Nephron progenitor cell (in vitro differentiated cells): Measurements from ENCODE around the gene MAPK8.

Experiments used
- DNase-seq: peaks from one replicate; pipeline ENCODE4 v3.0.0; 2021
- H3K27ac Mint-ChIP-seq: 2 replicates; pipeline ENCODE4 v1.8.0; 2021; ENCODE audit warnings: mild to moderate bottlenecking, moderate library complexity, mixed read lengths
- H3K27me3 Mint-ChIP-seq: 2 replicates; pipeline ENCODE4 v1.8.0; 2021; ENCODE audit warnings: mild to moderate bottlenecking, low read depth, mixed read lengths; ENCODE audit not compliant: poor library complexity
- H3K36me3 Mint-ChIP-seq: 2 replicates; pipeline ENCODE4 v1.8.0; 2021; ENCODE audit warnings: low read depth, mixed read lengths
- H3K4me1 Mint-ChIP-seq: 2 replicates; pipeline ENCODE4 v1.8.0; 2021; ENCODE audit warnings: mixed read lengths
- H3K4me3 Mint-ChIP-seq: 2 replicates; pipeline ENCODE4 v1.8.0; 2021; ENCODE audit warnings: mild to moderate bottlenecking, moderate library complexity, mixed read lengths
- H3K9me3 Mint-ChIP-seq: 2 replicates; pipeline ENCODE4 v1.8.0; 2021; ENCODE audit warnings: mild to moderate bottlenecking, moderate library complexity, mixed read lengths
- TF ChIP-seq, protein P1 (sequence below): fragments of 200-600 bp; sonication (generic); IDR thresholded peaks from 2 replicates; pipeline ENCODE4 v1.5.0; 2021; ENCODE audit warnings: antibody characterized with exemption

MAPK8 gene

DNA sequence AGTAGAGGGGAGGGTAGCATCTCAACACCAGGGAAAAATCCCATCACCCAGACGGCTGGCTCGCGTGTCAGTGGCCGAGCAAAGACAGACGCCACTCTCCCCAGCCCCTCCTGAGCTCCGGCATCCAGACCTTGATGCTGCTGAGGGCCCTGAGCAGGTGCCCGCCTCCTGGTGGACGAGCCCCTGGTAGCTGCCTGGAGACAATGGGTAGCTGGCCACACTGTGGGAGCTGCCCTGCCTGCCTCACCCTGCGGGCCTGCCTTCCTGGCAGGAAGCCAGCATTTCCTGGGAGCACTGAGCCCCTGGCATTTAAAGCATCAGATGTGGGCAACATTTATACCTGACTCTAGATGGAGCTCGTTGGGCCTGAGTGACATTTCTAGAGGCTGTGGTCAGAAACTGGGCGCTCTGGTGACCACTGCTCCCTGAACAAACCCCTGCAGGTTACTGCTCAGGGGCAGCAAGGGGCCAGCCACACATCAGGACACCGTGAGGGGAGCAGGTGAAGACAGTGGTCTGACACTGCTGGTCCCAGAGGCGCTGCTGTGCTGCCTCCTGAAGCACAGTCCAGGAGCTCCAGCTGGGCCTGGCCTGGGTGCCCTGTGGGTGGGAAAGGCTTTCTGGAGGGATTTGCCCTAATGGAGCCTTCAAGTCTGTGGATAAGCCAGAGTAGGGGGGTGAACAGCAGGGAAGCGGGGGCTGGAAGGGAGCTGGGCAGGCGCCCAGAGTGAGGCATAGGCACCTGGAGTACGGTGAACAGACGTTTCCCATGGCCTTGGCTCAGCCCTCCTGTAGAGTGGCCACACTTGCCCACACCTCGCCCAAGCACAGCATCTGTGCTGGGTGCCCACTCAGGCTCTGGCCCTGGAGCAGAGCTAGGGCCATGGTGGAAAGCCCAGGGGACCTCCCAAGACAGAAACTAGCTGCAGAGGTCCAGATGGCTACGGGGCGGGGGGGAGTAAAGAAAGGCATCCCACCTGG lies 138.7 kb downstream of the MAPK8 start:
- no peak for DNase-seq
- no peak overlapping the region for H3K27ac Mint-ChIP-seq

GRCh38 chr10:48445932-48446331 lies 139.5 kb downstream of the MAPK8 start:
- Mint-ChIP-seq H3K4me1 (peaks cover 17% of the 10 kb centered on the region), H3K27me3 (peaks cover 11% of the 10 kb centered on the region), H3K9me3 (no peaks in the 10 kb centered on the region), H3K36me3 (no peaks in the 10 kb centered on the region), H3K4me3 (no peak overlapping the region), H3K27ac (no peak overlapping the region)
- DNase-seq: no peak
- TF ChIP-seq, protein P1, sequence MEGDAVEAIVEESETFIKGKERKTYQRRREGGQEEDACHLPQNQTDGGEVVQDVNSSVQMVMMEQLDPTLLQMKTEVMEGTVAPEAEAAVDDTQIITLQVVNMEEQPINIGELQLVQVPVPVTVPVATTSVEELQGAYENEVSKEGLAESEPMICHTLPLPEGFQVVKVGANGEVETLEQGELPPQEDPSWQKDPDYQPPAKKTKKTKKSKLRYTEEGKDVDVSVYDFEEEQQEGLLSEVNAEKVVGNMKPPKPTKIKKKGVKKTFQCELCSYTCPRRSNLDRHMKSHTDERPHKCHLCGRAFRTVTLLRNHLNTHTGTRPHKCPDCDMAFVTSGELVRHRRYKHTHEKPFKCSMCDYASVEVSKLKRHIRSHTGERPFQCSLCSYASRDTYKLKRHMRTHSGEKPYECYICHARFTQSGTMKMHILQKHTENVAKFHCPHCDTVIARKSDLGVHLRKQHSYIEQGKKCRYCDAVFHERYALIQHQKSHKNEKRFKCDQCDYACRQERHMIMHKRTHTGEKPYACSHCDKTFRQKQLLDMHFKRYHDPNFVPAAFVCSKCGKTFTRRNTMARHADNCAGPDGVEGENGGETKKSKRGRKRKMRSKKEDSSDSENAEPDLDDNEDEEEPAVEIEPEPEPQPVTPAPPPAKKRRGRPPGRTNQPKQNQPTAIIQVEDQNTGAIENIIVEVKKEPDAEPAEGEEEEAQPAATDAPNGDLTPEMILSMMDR: no peak

More for the DNA sequence above, 138.7 kb downstream of the MAPK8 start:
- Mint-ChIP-seq H3K9me3 (no peaks in the 10 kb centered on the region), H3K27me3 (peaks cover 11% of the 10 kb centered on the region), H3K36me3 (no peaks in the 10 kb centered on the region), H3K4me1 (peaks cover 17% of the 10 kb centered on the region), H3K4me3 (no peak overlapping the region)
- TF ChIP-seq, protein P1: no peak

DNA sequence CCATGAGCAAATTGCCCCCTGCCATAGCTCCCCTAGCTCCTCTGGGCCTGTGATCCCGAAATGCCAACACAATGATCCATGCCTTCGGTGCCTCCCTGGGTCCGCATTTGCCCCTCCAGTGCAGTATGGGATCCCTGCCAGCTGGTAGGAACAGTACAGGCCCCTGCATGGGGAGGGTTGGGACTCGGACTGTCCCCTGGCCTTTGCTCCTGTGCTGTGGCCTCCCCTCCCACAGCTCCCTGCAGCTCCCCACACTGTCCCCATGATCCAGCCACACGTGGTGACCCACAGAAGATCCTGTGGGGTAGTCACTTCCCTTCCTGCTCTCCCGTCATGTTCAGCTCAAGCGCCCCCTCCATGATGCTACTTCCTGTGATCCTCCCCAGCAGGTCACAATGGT lies 140.3 kb downstream of the MAPK8 start:
- Mint-ChIP-seq H3K9me3 (no peaks in the 10 kb centered on the region), H3K4me3 (no peak overlapping the region)

GRCh38 chr10:48447356-48448215 lies 141.1 kb downstream of the MAPK8 start:
- no peak for DNase-seq
- TF ChIP-seq, protein P1: no peak
- H3K4me1 Mint-ChIP-seq: peaks cover 14% of the 10 kb centered on the region
- no peaks in the 10 kb centered on the region for H3K9me3 Mint-ChIP-seq
- H3K36me3 Mint-ChIP-seq: no peaks in the 10 kb centered on the region
- H3K27ac Mint-ChIP-seq: no peak overlapping the region
- no peak overlapping the region for H3K4me3 Mint-ChIP-seq
- H3K27me3 Mint-ChIP-seq: peaks cover 11% of the 10 kb centered on the region

More for the DNA sequence above, 140.3 kb downstream of the MAPK8 start:
- DNase-seq: no peak
- TF ChIP-seq, protein P1: no peak
- Mint-ChIP-seq H3K36me3 (no peaks in the 10 kb centered on the region), H3K27me3 (peaks cover 11% of the 10 kb centered on the region), H3K27ac (no peak overlapping the region), H3K4me1 (peaks cover 17% of the 10 kb centered on the region)

DNA sequence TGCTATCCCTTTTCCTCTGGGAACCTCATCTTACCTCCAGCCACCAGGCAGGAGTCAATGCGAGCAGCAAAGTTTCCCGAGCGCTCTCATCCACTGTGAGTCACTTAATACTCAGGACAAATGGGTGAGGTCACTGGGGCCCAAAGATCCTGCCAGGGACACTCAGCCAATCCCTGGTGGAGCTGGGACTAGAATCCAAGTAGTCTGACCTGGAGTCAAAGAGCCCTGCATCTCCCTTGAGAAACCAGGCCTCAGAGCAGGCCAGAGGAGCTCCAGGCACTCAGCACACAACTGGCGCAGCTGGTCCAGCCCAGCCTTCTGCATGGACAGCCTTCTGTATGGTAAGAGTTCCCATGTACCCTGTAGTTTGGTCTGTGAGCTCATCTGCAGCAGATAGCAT lies 142.3 kb downstream of the MAPK8 start:
- H3K27me3 Mint-ChIP-seq: peaks cover 8% of the 10 kb centered on the region
- TF ChIP-seq, protein P1: no peak
- peaks cover 13% of the 10 kb centered on the region for H3K4me1 Mint-ChIP-seq
- no peaks in the 10 kb centered on the region for H3K9me3 Mint-ChIP-seq
- no peak overlapping the region for H3K4me3 Mint-ChIP-seq
- DNase-seq: no peak
- H3K36me3 Mint-ChIP-seq: no peaks in the 10 kb centered on the region
- H3K27ac Mint-ChIP-seq: peak overlapping the region; percentile 60
